ENCODE measurements around the gene IL1R2.

DNA sequence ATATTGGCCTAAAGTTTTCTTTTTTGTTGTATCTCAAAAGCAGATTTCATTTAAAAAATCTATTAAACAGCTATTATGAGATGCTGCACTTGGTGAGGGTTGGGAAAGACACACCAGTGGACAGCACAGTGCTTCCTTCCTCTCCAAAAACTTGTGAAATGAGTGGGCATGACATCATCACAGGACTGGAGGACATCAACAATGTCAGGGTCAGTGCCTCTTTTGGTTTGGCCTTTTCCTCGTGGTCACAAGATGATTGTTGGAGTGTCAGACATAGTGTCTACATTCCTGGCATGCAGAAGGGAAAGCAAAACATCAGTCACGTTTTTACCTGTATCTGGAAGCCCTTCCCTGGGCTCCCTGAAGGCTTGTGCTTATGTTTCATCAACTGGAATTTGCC lies 49.6 kb downstream of the IL1R2 start:
- no peak for TF ChIP-seq BHLHE40 (IDR thresholded peaks at IDR 0.05; ENCODE audit: low read length)
- TF ChIP-seq, protein P1, sequence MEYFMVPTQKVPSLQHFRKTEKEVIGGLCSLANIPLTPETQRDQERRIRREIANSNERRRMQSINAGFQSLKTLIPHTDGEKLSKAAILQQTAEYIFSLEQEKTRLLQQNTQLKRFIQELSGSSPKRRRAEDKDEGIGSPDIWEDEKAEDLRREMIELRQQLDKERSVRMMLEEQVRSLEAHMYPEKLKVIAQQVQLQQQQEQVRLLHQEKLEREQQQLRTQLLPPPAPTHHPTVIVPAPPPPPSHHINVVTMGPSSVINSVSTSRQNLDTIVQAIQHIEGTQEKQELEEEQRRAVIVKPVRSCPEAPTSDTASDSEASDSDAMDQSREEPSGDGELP (CRISPR knock-in tag; IDR thresholded peaks at IDR 0.05; ENCODE audit: borderline replicate concordance) = no peak
- TF ChIP-seq, protein P2, sequence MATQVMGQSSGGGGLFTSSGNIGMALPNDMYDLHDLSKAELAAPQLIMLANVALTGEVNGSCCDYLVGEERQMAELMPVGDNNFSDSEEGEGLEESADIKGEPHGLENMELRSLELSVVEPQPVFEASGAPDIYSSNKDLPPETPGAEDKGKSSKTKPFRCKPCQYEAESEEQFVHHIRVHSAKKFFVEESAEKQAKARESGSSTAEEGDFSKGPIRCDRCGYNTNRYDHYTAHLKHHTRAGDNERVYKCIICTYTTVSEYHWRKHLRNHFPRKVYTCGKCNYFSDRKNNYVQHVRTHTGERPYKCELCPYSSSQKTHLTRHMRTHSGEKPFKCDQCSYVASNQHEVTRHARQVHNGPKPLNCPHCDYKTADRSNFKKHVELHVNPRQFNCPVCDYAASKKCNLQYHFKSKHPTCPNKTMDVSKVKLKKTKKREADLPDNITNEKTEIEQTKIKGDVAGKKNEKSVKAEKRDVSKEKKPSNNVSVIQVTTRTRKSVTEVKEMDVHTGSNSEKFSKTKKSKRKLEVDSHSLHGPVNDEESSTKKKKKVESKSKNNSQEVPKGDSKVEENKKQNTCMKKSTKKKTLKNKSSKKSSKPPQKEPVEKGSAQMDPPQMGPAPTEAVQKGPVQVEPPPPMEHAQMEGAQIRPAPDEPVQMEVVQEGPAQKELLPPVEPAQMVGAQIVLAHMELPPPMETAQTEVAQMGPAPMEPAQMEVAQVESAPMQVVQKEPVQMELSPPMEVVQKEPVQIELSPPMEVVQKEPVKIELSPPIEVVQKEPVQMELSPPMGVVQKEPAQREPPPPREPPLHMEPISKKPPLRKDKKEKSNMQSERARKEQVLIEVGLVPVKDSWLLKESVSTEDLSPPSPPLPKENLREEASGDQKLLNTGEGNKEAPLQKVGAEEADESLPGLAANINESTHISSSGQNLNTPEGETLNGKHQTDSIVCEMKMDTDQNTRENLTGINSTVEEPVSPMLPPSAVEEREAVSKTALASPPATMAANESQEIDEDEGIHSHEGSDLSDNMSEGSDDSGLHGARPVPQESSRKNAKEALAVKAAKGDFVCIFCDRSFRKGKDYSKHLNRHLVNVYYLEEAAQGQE (IDR thresholded peaks at IDR 0.05; ENCODE audit: borderline replicate concordance) = no peak
- TF ChIP-seq, protein P2 (CRISPR knock-in tag; IDR thresholded peaks at IDR 0.05; ENCODE audit: low read depth) = no peak
- no peak for TF ChIP-seq GTF2F1 (IDR thresholded peaks at IDR 0.05; ENCODE audit: low read depth, low read length)
- TF ChIP-seq ZFX (CRISPR knock-in tag; IDR thresholded peaks at IDR 0.05) = no peak

Measured in K562 (cell line).